Measurements from ENCODE around the gene GPR32.
"Not testable (repeated sequence)": the region's sequence is repeated elsewhere in the genome, so short reads cannot be mapped to it uniquely, and the experiment has no call there.

The GPR32 gene

GRCh38 chr19:50770164-50770563, at the start of gene GPR32:
TSS of gene GPR32 (plus strand) at chr19:50770464. CDS start at chr19:50770601, 137 bp downstream.
- not testable (repeated sequence) for DNase-seq

- DNase-seq: peak; percentile 43
Observed at GRCh38 chr19:50720921-50721381, 49.3 kb upstream of the GPR32 start.

GRCh38 chr19:50721441-50722137, 48.7 kb upstream of the GPR32 start:
- no peak for DNase-seq

GRCh38 chr19:50722201-50723013, 47.9 kb upstream of the GPR32 start:
- peak; percentile 73 for DNase-seq

- peak; percentile 85 for DNase-seq
Observed at GRCh38 chr19:50723069-50723468, 47.2 kb upstream of the GPR32 start, which contains the start of gene CLEC11A. TSS of gene CLEC11A (plus strand) at chr19:50723364. CDS start at chr19:50723526, 162 bp downstream.

GRCh38 chr19:50723735-50724521, 46.3 kb upstream of the GPR32 start:
- DNase-seq: peak; percentile 20

GRCh38 chr19:50724522-50725217, 45.6 kb upstream of the GPR32 start:
- peak; percentile 99 for DNase-seq

- no peak for DNase-seq
Observed at GRCh38 chr19:50725218-50725910, 44.9 kb upstream of the GPR32 start.

- DNase-seq: no peak
Observed at GRCh38 chr19:50725911-50726230, 44.4 kb upstream of the GPR32 start.

GRCh38 chr19:50728084-50728737, 42.1 kb upstream of the GPR32 start:
- peak; percentile 81 for DNase-seq

- no peak for DNase-seq
Observed at GRCh38 chr19:50729894-50730293, 40.4 kb upstream of the GPR32 start.

- DNase-seq: no peak
Observed at GRCh38 chr19:50735869-50736268, 34.4 kb upstream of the GPR32 start.

- no peak for DNase-seq
Observed at GRCh38 chr19:50736338-50736737, 33.9 kb upstream of the GPR32 start.

GRCh38 chr19:50739132-50739913, 30.9 kb upstream of the GPR32 start:
- DNase-seq: no peak

GRCh38 chr19:50739914-50740426, 30.3 kb upstream of the GPR32 start:
- DNase-seq: no peak

- no peak for DNase-seq
Observed at GRCh38 chr19:50741179-50741933, 28.9 kb upstream of the GPR32 start.

- no peak for DNase-seq
Observed at GRCh38 chr19:50743537-50743936, 26.7 kb upstream of the GPR32 start.

GRCh38 chr19:50745221-50745620, 25.0 kb upstream of the GPR32 start:
- DNase-seq: no peak

GRCh38 chr19:50747141-50747540, 23.1 kb upstream of the GPR32 start:
- not testable (repeated sequence) for DNase-seq

GRCh38 chr19:50749490-50749889, 20.8 kb upstream of the GPR32 start:
- no peak for DNase-seq
